IMR-90 (cell line): ENCODE results near the gene LRRC7. TPM values are rescaled to one million over a fixed set of nuclear protein-coding genes. Genes with fewer than 3 reads are reported as not detected.

Experiments used
- ATAC-seq: fragments of 200-7000 bp; cut with Tn5 transposase; 2 replicates; pipeline ENCODE4 v1.9.1; 2020; ENCODE audit warnings: low read depth, mild to moderate bottlenecking, moderate library complexity
- BruUV-seq: library from RNA; stranded (reverse); fragments of 400-500 nt; replicated peaks from 2 replicates; lab custom pipeline; 2021; lab: Mats Ljungman, UMichigan
- CTCF ChIA-PET: fragments of 300-600 bp; formaldehyde crosslinking; extraction: SDS; loops from one replicate; lab custom pipeline; 2021; ENCODE audit warnings: antibody characterized with exemption; lab: Yijun Ruan, JAX
- POLR2A ChIA-PET: fragments of 300-600 bp; sonication (Branson Sonifier 250); formaldehyde crosslinking; loops from one replicate; lab custom pipeline; 2022; ENCODE audit warnings: antibody characterized with exemption; ENCODE audit not compliant: unreplicated experiment; lab: Charles Lee
- DNase-seq: peaks from one replicate; pipeline ENCODE4 v3.0.0; 2013
- H2AFZ ChIP-seq: replicated peaks from 2 replicates; pipeline ENCODE3; 2013; ENCODE audit warnings: low read length, mild to moderate bottlenecking; ENCODE audit not compliant: poor library complexity
- H2AK5ac ChIP-seq: 2 replicates; pipeline ENCODE4 v1.6.1; 2013; ENCODE audit warnings: low read depth, low read length, inconsistent platforms
- H2AK9ac ChIP-seq: replicated peaks from 2 replicates; pipeline ENCODE3; 2013; ENCODE audit warnings: mild to moderate bottlenecking, low read depth, low read length, moderate library complexity; ENCODE audit not compliant: poor library complexity
- H2BK120ac ChIP-seq: 2 replicates; pipeline ENCODE4 v1.6.1; 2013; ENCODE audit warnings: low read depth, low read length, inconsistent platforms
- H2BK15ac ChIP-seq: 3 replicates; pipeline ENCODE4 v1.6.1; 2013; ENCODE audit warnings: low read depth, low read length, inconsistent platforms
- H2BK20ac ChIP-seq: 2 replicates; pipeline ENCODE4 v1.6.1; 2013; ENCODE audit warnings: low read depth, mild to moderate bottlenecking, inconsistent platforms, low read length, moderate library complexity
- H2BK5ac ChIP-seq: 2 replicates; pipeline ENCODE4 v1.6.1; 2013; ENCODE audit warnings: mild to moderate bottlenecking, low read depth, low read length, inconsistent platforms; ENCODE audit not compliant: poor library complexity, severe bottlenecking
- H3K14ac ChIP-seq: replicated peaks from 2 replicates; pipeline ENCODE4 v1.6.1; 2013; ENCODE audit warnings: low read depth, low read length, inconsistent platforms
- H3K18ac ChIP-seq: 2 replicates; pipeline ENCODE4 v1.6.1; 2013; ENCODE audit warnings: low read depth, low read length, control low read depth
- H3K23ac ChIP-seq: 2 replicates; pipeline ENCODE4 v1.6.1; 2013; ENCODE audit warnings: low read depth, low read length, inconsistent platforms
- H3K27ac ChIP-seq: 2 replicates; pipeline ENCODE4 v1.5.1; 2013; ENCODE audit warnings: mild to moderate bottlenecking, control low read depth, low read length; ENCODE audit not compliant: insufficient read depth
- H3K27me3 ChIP-seq: 2 replicates; pipeline ENCODE4 v1.6.1; 2013; ENCODE audit warnings: low read length; ENCODE audit not compliant: control insufficient read depth, insufficient read depth
- H3K36me3 ChIP-seq: 2 replicates; pipeline ENCODE4 v1.6.1; 2013; ENCODE audit warnings: low read length, mixed read lengths; ENCODE audit not compliant: control insufficient read depth, insufficient read depth
- H3K4ac ChIP-seq: 2 replicates; pipeline ENCODE4 v1.6.1; 2013; ENCODE audit warnings: low read depth, low read length, inconsistent platforms
- H3K4me1 ChIP-seq: 2 replicates; pipeline ENCODE4 v1.6.1; 2013; ENCODE audit warnings: low read length, mixed read lengths; ENCODE audit not compliant: control insufficient read depth, insufficient read depth
- H3K4me2 ChIP-seq: 2 replicates; pipeline ENCODE4 v1.6.1; 2013; ENCODE audit warnings: low read depth, mild to moderate bottlenecking, control low read depth, low read length, moderate library complexity
- H3K4me3 ChIP-seq: 2 replicates; pipeline ENCODE4 v1.5.1; 2013; ENCODE audit warnings: low read depth, mild to moderate bottlenecking, control low read depth, low read length, moderate library complexity; ENCODE audit not compliant: insufficient read depth
- H3K56ac ChIP-seq: 2 replicates; pipeline ENCODE4 v1.6.1; 2013; ENCODE audit warnings: low read length, inconsistent platforms; ENCODE audit not compliant: insufficient read depth; ENCODE audit errors: extremely low read depth
- H3K79me1 ChIP-seq, 2 experiments: 2 replicates each; pipeline ENCODE4 v1.6.1; 2013; ENCODE audit warnings: low read length in 2 of 2, inconsistent platforms in 1 of 2, low read depth in 1 of 2
- H3K9ac ChIP-seq: 2 replicates; pipeline ENCODE4 v1.6.1; 2013; ENCODE audit warnings: low read depth, low read length, control low read depth
- H3K9me1 ChIP-seq: 2 replicates; pipeline ENCODE4 v1.6.1; 2013; ENCODE audit warnings: low read length, inconsistent platforms; ENCODE audit not compliant: insufficient read depth
- H3K9me3 ChIP-seq: 2 replicates; pipeline ENCODE4 v1.6.1; 2013; ENCODE audit warnings: low read length; ENCODE audit not compliant: control insufficient read depth, insufficient read depth
- H4K20me1 ChIP-seq: 2 replicates; pipeline ENCODE4 v1.6.1; 2013; ENCODE audit warnings: low read length, inconsistent platforms; ENCODE audit not compliant: insufficient read depth
- H4K5ac ChIP-seq: 2 replicates; pipeline ENCODE4 v1.6.1; 2013; ENCODE audit warnings: mild to moderate bottlenecking, low read depth, low read length, control low read depth
- H4K8ac ChIP-seq, 2 experiments: 2 replicates each; pipeline ENCODE4 v1.6.1; 2013; ENCODE audit warnings: low read depth in 2 of 2, low read length in 2 of 2, control low read depth in 1 of 2, inconsistent platforms in 1 of 2
- H4K91ac ChIP-seq: 2 replicates; pipeline ENCODE4 v1.6.1; 2013; ENCODE audit warnings: low read depth, low read length, inconsistent platforms; ENCODE audit not compliant: insufficient read depth
- RCOR1 ChIP-seq: IDR thresholded peaks from 2 replicates; pipeline ENCODE4 v1.6.1; 2012; ENCODE audit warnings: mild to moderate bottlenecking, low read length, improper control_type of control experiment; ENCODE audit not compliant: insufficient replicate concordance
- WGBS, 2 experiments: methylation state at CpG; one replicate each; pipeline versions ENCODE4 v1.1.5 to v1.1.7; 2013; ENCODE audit warnings: missing lambda C conversion rate in 2 of 2; ENCODE audit not compliant: insufficient read length in 1 of 2; ENCODE audit errors: extremely low coverage in 2 of 2; 5-methylcytosine and 5-hydroxymethylcytosine counted together
- dilution Hi-C: fragments of 300-500 bp; cut with HindIII; formaldehyde crosslinking; loops from one replicate; pipeline ENCODE4 v1.14.3; 2018; ENCODE audit warnings: low sequenced_read_pairs; ENCODE audit not compliant: unreplicated experiment
- in situ Hi-C: fragments of 300-500 bp; cut with MboI; formaldehyde crosslinking; loops from 3 replicates; pipeline ENCODE4 v1.14.3; 2019; ENCODE audit warnings: low sequenced_read_pairs, inconsistent platforms, mixed read lengths
- intact Hi-C: fragments of 100-400 bp; cut with micrococcal nuclease; formaldehyde crosslinking; loops from 2 replicates; pipeline ENCODE4 v1.10.0; 2022
- polyA plus RNA-seq, 3 experiments: library from polyadenylated mRNA; depleted of rRNA; stranded (reverse); fragments of >200 nt; gene quantifications; 2 replicates each; pipeline ENCODE4 v1.2.3, GENCODE V29; 2012; ENCODE audit warnings: low replicate concordance in 1 of 3
- total RNA-seq: library from RNA; depleted of rRNA; stranded (reverse); fragments of >200 nt; gene quantifications from 2 replicates; pipeline ENCODE4 v1.2.3, GENCODE V29; 2012

LRRC7 gene
- total and polyA plus RNA-seq, 2 of the 4 experiments (the other 2 are of a cell fraction), result under 0.01 to 0.02 TPM

DNA sequence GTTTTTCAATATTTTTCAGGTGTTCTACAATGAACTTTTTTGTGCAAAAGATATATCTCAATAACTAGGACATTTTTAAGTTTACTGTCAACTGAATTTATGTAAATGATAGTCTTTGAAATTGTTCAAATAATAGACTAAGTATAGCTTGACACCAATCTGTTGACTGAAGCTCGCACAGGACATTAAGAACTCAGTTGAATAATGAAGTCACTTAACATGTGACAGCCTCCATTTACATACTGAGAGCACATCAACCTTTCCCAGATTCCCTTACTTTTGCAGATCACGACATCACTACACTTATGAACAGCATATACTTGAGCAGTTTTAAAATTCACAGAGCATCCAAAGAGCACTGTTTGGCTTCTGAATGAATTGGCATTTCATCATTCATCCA lies 268.2 kb downstream of the LRRC7 start:
- H3K9ac ChIP-seq, result no peak overlapping the region
- no peaks in the 10 kb centered on the region for H3K4me1 ChIP-seq
- in situ Hi-C loops, result no loop called here
- DNase-seq (no peak), ATAC-seq (no peak)
- H3K9me1 ChIP-seq, result no peaks in the 10 kb centered on the region
- TF ChIP-seq RCOR1, result no peak
- no peak overlapping the region for H2BK15ac ChIP-seq
- no peak overlapping the region for H4K5ac ChIP-seq
- CTCF ChIA-PET, result interaction anchor here (0.7 kb wide), 1 partner anchor 547 kb away, joined by 4 read pairs; no protein-coding TSS in a partner anchor
- intact Hi-C loops, result no loop called here
- H2BK5ac ChIP-seq, result no peak overlapping the region
- no peak overlapping the region for H2AK9ac ChIP-seq
- no peaks in the 10 kb centered on the region for H3K9me3 ChIP-seq
- no peak overlapping the region for H3K56ac ChIP-seq
- POLR2A ChIA-PET, result no interaction called here
- no TSS peak for BruUV-seq
- H3K27me3 ChIP-seq, result no peaks in the 10 kb centered on the region
- H2AFZ ChIP-seq, result no peak overlapping the region
- dilution Hi-C loops, result no loop called here
- 57% methylated on average over 1 of the region's 2 CpGs; no CpG with 5 or more reads in 1 of the 2 experiments for whole genome bisulfite sequencing, 2 experiments
- H3K4ac ChIP-seq, result no peak overlapping the region
- H4K20me1 ChIP-seq, result no peaks in the 10 kb centered on the region
- no peak overlapping the region for H3K4me3 ChIP-seq
- H3K79me1 ChIP-seq, result no peaks in the 10 kb centered on the region
- H3K27ac ChIP-seq, result no peak overlapping the region
- H3K4me2 ChIP-seq, result no peak overlapping the region
- no peak overlapping the region for H4K8ac ChIP-seq
- no peak overlapping the region for H3K14ac ChIP-seq
- no peak overlapping the region for H2BK20ac ChIP-seq
- H4K91ac ChIP-seq, result no peak overlapping the region
- no peak overlapping the region for H2AK5ac ChIP-seq
- H3K18ac ChIP-seq, result no peak overlapping the region
- no peaks in the 10 kb centered on the region for H3K36me3 ChIP-seq
- H2BK120ac ChIP-seq, result no peak overlapping the region
- no peak overlapping the region for H3K23ac ChIP-seq
